Astrocyte (in vitro differentiated cells and primary cell): ENCODE measurements around the gene DKC1. TPM values are rescaled to one million over a fixed set of nuclear protein-coding genes. Genes with fewer than 3 reads are reported as not detected.
A peak's percentile ranks its signal among the peaks of the same experiment; 100 is the strongest.

ENCODE experiments used
- DNase-seq: peaks from one replicate; pipeline ENCODE4 v3.0.0-alpha.2; 2010; ENCODE audit warnings: low read depth
- FAIRE-seq: peaks from 2 replicates; lab custom pipeline; 2011; peaks lifted over from hg19 to GRCh38; lab: Jason Lieb, UNC
- H2AFZ ChIP-seq: 2 replicates; pipeline ENCODE4 v1.6.0; 2012; ENCODE audit warnings: low read depth, low read length, inconsistent platforms
- H3K27ac ChIP-seq: 2 replicates; pipeline ENCODE4 v1.5.1; 2011; ENCODE audit warnings: low read depth, low read length, inconsistent platforms
- H3K27me3 ChIP-seq: 2 replicates; pipeline ENCODE4 v1.6.0; 2011; ENCODE audit warnings: low read length, inconsistent platforms; ENCODE audit not compliant: insufficient read depth
- H3K36me3 ChIP-seq: 2 replicates; pipeline ENCODE4 v1.5.1; 2011; ENCODE audit warnings: low read length, inconsistent platforms; ENCODE audit not compliant: insufficient read depth
- H3K4me1 ChIP-seq: 2 replicates; pipeline ENCODE4 v1.5.1; 2011; ENCODE audit warnings: low read length, inconsistent platforms; ENCODE audit not compliant: insufficient read depth
- H3K4me2 ChIP-seq: 2 replicates; pipeline ENCODE4 v1.6.0; 2012; ENCODE audit warnings: low read length, inconsistent platforms
- H3K4me3 ChIP-seq: 2 replicates; pipeline ENCODE4 v1.5.1; 2011; ENCODE audit warnings: low read depth, mild to moderate bottlenecking, low read length, inconsistent platforms; ENCODE audit not compliant: insufficient read depth
- H3K79me2 ChIP-seq: 2 replicates; pipeline ENCODE4 v1.6.0; 2012; ENCODE audit warnings: mild to moderate bottlenecking, low read length, inconsistent platforms; ENCODE audit not compliant: insufficient read depth
- H3K9ac ChIP-seq: 2 replicates; pipeline ENCODE4 v1.6.0; 2012; ENCODE audit warnings: mild to moderate bottlenecking, low read length, inconsistent platforms
- H3K9me3 ChIP-seq: 2 replicates; pipeline ENCODE4 v1.5.1; 2012; ENCODE audit warnings: low read depth, mild to moderate bottlenecking, low read length, inconsistent platforms; ENCODE audit not compliant: insufficient read depth
- H4K20me1 ChIP-seq: 2 replicates; pipeline ENCODE4 v1.6.0; 2012; ENCODE audit warnings: low read length, inconsistent platforms; ENCODE audit not compliant: insufficient read depth
- H3K27ac Mint-ChIP-seq: one replicate; pipeline ENCODE4 v1.8.0; 2021; ENCODE audit warnings: mild to moderate bottlenecking, mixed read lengths; ENCODE audit not compliant: unreplicated experiment
- H3K27me3 Mint-ChIP-seq: one replicate; pipeline ENCODE4 v1.8.0; 2021; ENCODE audit warnings: low read depth, mixed read lengths; ENCODE audit not compliant: unreplicated experiment
- H3K36me3 Mint-ChIP-seq: one replicate; pipeline ENCODE4 v1.8.0; 2021; ENCODE audit warnings: low read depth, mixed read lengths; ENCODE audit not compliant: unreplicated experiment
- H3K4me1 Mint-ChIP-seq: one replicate; pipeline ENCODE4 v1.8.0; 2021; ENCODE audit warnings: low read depth, mixed read lengths; ENCODE audit not compliant: unreplicated experiment
- H3K4me3 Mint-ChIP-seq: one replicate; pipeline ENCODE4 v1.8.0; 2021; ENCODE audit warnings: mild to moderate bottlenecking, moderate library complexity, mixed read lengths; ENCODE audit not compliant: unreplicated experiment
- H3K9me3 Mint-ChIP-seq: one replicate; pipeline ENCODE4 v1.8.0; 2021; ENCODE audit warnings: mild to moderate bottlenecking, mixed read lengths; ENCODE audit not compliant: unreplicated experiment
- EZH2 ChIP-seq: IDR thresholded peaks from 2 replicates; pipeline ENCODE4 v1.6.1; 2012; ENCODE audit warnings: mild to moderate bottlenecking, low read length, inconsistent platforms; ENCODE audit not compliant: insufficient read depth
- total RNA-seq: library from RNA; stranded (reverse); gene quantifications from 2 replicates; pipeline ENCODE4 v1.2.1, GENCODE V29; 2021
- TF ChIP-seq, protein P1 (sequence below): IDR thresholded peaks from 2 replicates; pipeline ENCODE4 v1.5.1; 2011; ENCODE audit warnings: low read depth, mild to moderate bottlenecking, inconsistent platforms, low read length, moderate library complexity; ENCODE audit not compliant: insufficient read depth

DKC1 gene
- total RNA-seq, 1 donor from 2014 or later: 60.5 TPM

DNA sequence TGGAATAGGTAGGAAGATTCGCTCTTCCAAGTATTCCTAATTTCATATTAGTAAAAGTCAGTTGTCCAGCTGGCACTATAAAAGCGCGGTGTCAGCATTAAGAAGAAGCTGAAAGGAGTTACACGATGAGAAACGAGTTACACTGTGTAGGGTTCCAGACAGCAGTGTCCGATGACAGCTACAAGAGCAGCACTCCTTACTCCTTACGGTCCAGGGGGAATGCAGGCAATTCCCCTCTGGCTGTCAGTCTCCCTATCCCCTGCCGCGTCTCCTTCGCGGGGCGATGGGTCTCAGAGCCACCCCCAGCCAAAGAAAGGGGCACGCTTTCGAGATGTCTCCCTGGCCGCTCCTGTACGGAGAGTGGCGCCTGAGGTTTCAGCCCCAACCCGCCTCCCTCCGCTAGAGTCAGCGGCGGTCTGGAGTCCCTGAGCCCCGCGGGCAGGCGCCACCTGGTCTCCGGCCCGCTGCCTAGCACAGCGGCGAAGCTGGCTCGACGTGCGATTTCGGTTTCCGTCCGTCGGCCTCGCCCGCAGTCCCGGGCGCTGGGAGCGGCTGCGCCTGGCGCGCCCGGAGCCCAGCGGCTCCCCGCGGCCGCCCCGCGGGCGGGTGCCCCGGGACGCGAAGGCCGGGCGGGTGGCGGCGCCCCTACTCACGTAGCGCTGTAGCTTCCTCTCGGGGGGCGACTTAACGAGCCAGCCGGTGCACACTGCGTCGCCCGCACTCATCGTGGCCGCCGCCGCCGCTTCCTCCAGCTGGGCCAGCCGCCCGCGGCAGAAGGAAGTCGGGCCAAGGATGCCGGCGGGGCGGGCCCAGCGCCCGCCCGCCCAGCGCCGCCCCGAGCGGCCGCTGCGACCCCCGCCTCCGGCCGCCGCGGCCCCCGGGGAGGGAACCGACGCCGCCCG lies 12.1 kb upstream of the DKC1 start, which contains the start of gene GAB3:
GAB3 (minus strand) TSS at position 777 of the 902 bp plus-strand sequence; CDS start at position 725, 52 bp downstream.
- H3K27me3 Mint-ChIP-seq: peaks cover 15% of the 10 kb centered on the region
- no peaks in the 10 kb centered on the region for H3K9me3 Mint-ChIP-seq
- H3K4me1 Mint-ChIP-seq: no peaks in the 10 kb centered on the region
- H3K4me3 ChIP-seq: peak within 1 kb of the TSS; percentile 54
- TF ChIP-seq EZH2: peak; percentile 22
- TF ChIP-seq, protein P1, sequence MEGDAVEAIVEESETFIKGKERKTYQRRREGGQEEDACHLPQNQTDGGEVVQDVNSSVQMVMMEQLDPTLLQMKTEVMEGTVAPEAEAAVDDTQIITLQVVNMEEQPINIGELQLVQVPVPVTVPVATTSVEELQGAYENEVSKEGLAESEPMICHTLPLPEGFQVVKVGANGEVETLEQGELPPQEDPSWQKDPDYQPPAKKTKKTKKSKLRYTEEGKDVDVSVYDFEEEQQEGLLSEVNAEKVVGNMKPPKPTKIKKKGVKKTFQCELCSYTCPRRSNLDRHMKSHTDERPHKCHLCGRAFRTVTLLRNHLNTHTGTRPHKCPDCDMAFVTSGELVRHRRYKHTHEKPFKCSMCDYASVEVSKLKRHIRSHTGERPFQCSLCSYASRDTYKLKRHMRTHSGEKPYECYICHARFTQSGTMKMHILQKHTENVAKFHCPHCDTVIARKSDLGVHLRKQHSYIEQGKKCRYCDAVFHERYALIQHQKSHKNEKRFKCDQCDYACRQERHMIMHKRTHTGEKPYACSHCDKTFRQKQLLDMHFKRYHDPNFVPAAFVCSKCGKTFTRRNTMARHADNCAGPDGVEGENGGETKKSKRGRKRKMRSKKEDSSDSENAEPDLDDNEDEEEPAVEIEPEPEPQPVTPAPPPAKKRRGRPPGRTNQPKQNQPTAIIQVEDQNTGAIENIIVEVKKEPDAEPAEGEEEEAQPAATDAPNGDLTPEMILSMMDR: no peak
- FAIRE-seq: peak; percentile 52
- H3K9me3 ChIP-seq: no peaks in the 10 kb centered on the region
- H3K36me3 ChIP-seq: no peaks in the 10 kb centered on the region
- H3K4me1 ChIP-seq: no peaks in the 10 kb centered on the region
- H3K27me3 ChIP-seq: peaks cover 26% of the 10 kb centered on the region
- H4K20me1 ChIP-seq: no peaks in the 10 kb centered on the region
- H3K27ac Mint-ChIP-seq: no peak within 1 kb of the TSS
- peak within 1 kb of the TSS; percentile 82 for H3K4me2 ChIP-seq
- H3K9ac ChIP-seq: peak within 1 kb of the TSS; percentile 41
- H3K36me3 Mint-ChIP-seq: no peaks in the 10 kb centered on the region
- peak within 1 kb of the TSS; percentile 75 for H2AFZ ChIP-seq
- no peak within 1 kb of the TSS for H3K27ac ChIP-seq
- peak within 1 kb of the TSS; percentile 79 for H3K4me3 Mint-ChIP-seq
- H3K79me2 ChIP-seq: no peaks in the 10 kb centered on the region
- DNase-seq: no peak

DNA sequence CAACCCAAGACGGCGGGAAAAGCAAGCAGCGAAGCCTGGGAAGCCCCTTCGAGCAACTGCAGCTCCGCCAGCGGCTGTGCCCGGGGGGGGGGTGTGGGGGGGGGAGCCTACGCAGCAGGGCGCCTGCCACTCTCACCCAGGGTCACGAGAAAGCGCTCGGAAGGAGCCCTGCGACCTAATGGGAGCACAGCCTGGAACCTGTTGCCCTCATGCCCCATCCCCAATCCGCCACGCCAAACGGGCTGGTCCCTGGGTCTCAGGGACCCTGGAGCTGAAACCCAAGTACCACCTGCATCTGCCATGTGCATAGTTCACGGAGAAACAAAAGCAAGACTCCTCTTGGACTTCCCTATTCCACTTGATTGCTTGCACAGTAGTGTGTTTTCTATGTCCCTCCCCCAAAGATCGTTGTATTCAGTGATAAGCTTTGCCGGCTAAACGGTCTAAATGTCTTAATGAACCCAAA lies 11.4 kb upstream of the DKC1 start:
- Histone ChIP-seq H3K4me3 (no peak overlapping the region), H3K27ac (no peak overlapping the region), H3K4me1 (no peaks in the 10 kb centered on the region), H3K79me2 (no peaks in the 10 kb centered on the region), H3K36me3 (no peaks in the 10 kb centered on the region), H4K20me1 (no peaks in the 10 kb centered on the region), H3K27me3 (peaks cover 26% of the 10 kb centered on the region), H3K4me2 (peak overlapping the region; percentile 82), H2AFZ (no peak overlapping the region), H3K9ac (no peak overlapping the region), H3K9me3 (no peaks in the 10 kb centered on the region)
- DNase-seq: no peak
- no peaks in the 10 kb centered on the region for H3K9me3 Mint-ChIP-seq
- no peaks in the 10 kb centered on the region for H3K4me1 Mint-ChIP-seq
- H3K36me3 Mint-ChIP-seq: no peaks in the 10 kb centered on the region
- TF ChIP-seq, protein P1: no peak
- no peak for TF ChIP-seq EZH2
- H3K27ac Mint-ChIP-seq: no peak overlapping the region
- peaks cover 15% of the 10 kb centered on the region for H3K27me3 Mint-ChIP-seq
- no peak for FAIRE-seq
- peak overlapping the region; percentile 79 for H3K4me3 Mint-ChIP-seq
